Spleen (tissue), 7 donors: ENCODE results near the gene CCDC170.

ENCODE experiments used
- POLR2A ChIP-seq, 3 donors: fragments of 450-650 bp; IDR thresholded peaks; one replicate each; pipeline ENCODE4 v1.5.1; 2017; ENCODE audit warnings: antibody characterized with exemption in 3 of 3, mild to moderate bottlenecking in 1 of 3
- POLR2AphosphoS5 ChIP-seq, 3 donors: sonication (generic); formaldehyde crosslinking; IDR thresholded peaks; one replicate each; pipeline ENCODE4 v1.5.1; 2017; ENCODE audit warnings: antibody characterized with exemption in 3 of 3
- TF ChIP-seq, protein P1 (sequence below), 11 experiments: fragments of 200-600 bp in 7 of 11; fragments of 450-650 bp in 4 of 11; sonication (generic) in 4 of 11; IDR thresholded peaks in 8 of 11; conservative IDR thresholded peaks in 3 of 11; 1 replicate in 7 of 11; 2 replicates in 4 of 11; pipeline versions ENCODE4 v1.4.0 to v1.8.0; 2016 to 2021; ENCODE audit warnings: antibody characterized with exemption in 11 of 11, inconsistent platforms in 4 of 11, mild to moderate bottlenecking in 1 of 11
- donor health status: DM: no; HTN: no; CAD: no; lungs with moderate emphysema.
- donor health status: DM: no; HTN: no; CAD: no.
- donor health status: DM: no; HTN: no; CAD: no.

GRCh38 chr6:151499551-151499950 lies 5.7 kb downstream of the CCDC170 start:
- TF ChIP-seq, protein P1, sequence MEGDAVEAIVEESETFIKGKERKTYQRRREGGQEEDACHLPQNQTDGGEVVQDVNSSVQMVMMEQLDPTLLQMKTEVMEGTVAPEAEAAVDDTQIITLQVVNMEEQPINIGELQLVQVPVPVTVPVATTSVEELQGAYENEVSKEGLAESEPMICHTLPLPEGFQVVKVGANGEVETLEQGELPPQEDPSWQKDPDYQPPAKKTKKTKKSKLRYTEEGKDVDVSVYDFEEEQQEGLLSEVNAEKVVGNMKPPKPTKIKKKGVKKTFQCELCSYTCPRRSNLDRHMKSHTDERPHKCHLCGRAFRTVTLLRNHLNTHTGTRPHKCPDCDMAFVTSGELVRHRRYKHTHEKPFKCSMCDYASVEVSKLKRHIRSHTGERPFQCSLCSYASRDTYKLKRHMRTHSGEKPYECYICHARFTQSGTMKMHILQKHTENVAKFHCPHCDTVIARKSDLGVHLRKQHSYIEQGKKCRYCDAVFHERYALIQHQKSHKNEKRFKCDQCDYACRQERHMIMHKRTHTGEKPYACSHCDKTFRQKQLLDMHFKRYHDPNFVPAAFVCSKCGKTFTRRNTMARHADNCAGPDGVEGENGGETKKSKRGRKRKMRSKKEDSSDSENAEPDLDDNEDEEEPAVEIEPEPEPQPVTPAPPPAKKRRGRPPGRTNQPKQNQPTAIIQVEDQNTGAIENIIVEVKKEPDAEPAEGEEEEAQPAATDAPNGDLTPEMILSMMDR (IDR thresholded peaks at IDR 0.05 in 8 of 11, conservative IDR thresholded peaks at IDR 0.05 in 3 of 11), result no peak
- TF ChIP-seq POLR2A (IDR thresholded peaks at IDR 0.05) (no peak), POLR2AphosphoS5 (IDR thresholded peaks at IDR 0.05) (no peak)
